NCI-H146 treated with DMSO at 0.1 percent for 48 hours (cell line): ENCODE measurements around the gene MN1.

Experiments used
- DNase-seq: peaks from one replicate; lab custom pipeline; 2025; ENCODE audit not compliant: unreplicated experiment; lab: John Stamatoyannopoulos, UW

Gene MN1

DNA sequence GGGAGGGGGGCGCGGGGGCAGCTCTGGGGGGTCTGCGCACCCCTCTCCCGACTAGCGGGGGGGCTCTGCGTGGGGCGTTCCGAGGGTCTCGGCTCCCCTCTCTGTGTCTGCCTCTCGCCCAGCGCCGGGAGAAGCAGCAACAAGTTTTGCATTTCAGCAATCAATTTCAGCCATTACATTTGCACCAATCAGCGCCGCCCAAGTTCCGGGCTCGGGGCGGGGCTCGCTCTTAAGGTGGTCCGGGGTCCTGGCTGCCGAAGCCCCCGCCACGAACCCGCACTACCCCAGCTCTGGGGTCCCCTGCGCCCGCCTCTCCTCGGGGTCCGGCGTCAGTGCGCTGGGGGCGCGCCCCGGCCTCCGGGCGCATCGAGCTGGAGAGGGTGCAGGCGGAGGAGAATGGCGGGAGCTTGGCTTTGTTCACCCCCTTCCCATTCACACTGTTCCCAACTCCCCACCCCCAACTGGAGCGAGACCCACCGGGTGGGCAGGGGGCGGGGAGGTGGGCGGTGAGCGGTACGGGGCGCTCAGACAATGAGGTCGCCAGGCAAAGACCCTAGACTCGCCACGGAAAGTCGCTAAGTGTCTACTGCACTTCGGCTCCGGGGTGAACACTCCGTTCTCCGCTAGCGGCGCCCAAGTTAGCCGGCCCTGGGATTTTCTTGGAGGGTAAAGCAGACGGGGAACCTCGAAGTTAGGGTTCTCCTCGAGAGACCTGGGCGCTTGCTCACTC lies at the start of gene MN1:
TSS of gene MN1 (minus strand) at position 141 of the 730 bp plus-strand sequence. CDS start 1,213 bp downstream, outside the sequence.
- DNase-seq: no peak

DNA sequence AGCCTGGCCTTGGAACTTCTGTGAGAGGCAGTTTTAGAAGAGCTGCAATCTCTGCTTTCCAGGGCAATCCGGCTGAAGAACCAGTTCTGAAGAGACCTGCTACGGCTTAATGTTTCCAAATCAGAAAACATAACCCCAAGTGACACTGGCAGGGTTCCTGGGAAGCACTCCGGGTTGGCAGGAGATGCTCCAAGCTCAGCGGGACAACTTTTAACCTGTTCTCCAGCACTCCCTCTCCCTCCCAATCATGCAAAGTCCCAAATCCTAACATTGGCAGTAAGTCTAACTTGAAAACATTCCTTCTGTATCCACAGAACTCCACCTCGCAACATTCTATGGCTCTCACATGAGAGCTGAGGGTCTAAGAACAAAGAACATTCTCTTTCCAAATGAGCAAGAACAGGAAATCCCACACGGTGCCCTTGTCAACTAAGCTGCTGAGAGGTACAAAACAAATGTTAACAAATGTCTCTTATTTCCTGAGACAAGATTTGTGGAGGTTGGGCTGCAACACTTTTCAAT lies 48.5 kb upstream of the MN1 start:
- no peak for DNase-seq

DNA sequence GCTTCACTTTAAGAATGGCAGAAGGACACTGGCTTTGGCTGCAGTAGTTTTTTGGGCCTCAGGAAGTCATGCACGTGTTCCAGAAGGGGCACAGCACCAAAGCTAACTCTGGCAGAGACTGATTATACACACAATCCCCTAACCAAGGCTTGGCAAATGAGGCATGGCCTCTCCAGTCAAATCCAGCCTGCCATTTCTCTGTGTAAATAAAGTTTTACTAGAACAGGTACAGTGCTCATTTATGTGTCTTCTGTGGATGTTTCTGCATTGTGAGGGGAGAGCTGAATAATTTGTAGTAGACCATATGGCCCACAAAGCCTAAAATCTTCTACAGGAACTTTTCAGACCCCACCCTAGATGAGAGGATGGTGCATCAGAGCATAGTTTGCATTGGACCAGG lies 46.4 kb upstream of the MN1 start:
- DNase-seq: no peak

DNA sequence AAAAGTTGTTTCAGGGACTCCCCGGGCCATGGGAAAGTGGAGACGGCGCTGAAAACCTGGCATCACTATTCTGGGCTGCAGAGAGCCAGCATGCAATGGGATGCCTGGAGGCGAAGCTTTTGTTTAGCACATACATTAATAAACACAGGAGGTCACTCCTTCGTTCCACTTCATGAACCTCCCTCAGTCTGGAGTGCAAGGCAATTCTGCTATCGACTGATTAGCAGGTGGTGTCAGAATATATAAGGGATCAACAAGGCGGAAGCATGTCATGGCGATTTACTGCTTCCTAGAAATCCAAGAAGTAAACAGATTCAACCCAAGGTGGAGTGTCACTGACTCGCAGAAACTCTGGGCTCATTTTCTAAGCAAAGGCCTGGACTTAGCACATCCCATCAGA lies 45.4 kb upstream of the MN1 start:
- no peak for DNase-seq

DNA sequence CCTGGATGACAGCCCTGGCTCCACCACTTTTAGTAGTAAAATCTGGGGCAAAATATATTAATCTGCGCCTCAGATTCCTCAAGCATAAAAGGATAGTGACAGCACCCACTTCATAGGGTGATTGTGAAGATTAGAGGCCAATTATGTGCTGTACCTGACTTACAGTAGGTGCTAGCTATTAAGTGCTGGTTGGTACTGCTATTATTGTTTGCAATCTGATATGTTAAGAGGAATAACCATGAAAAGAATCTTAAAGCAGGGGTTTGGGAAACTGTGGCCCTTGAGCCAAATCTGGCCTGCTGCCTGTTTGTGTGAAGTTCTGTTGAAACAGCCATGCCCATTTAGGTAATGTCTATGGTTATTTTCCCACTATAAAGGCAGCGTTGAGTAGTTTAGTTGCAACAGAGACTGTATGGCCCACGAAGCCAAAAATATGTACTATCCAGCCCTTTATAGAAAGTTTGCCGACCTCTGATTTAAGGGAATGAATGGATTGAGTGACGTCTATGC lies 44.7 kb upstream of the MN1 start:
- no peak for DNase-seq

DNA sequence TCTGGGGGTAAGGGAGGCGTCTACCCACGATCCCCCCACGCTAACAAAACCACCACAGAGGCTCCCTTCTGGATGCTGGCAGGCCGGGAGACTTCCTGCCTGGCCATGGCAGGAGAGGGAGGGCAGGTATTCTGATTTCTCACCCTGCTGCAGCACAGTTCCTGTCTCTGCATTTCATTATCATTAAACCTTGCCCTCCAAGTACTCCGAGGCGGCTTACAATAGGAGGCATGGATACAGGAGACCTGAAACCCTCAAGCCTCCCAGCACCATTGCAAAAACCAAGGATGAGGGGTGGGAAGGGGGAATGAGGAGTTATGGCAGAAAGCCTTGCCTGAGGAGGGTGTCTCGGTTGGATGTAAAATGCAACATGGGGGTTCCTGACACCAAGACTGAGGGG lies 44.1 kb upstream of the MN1 start:
- DNase-seq: no peak

DNA sequence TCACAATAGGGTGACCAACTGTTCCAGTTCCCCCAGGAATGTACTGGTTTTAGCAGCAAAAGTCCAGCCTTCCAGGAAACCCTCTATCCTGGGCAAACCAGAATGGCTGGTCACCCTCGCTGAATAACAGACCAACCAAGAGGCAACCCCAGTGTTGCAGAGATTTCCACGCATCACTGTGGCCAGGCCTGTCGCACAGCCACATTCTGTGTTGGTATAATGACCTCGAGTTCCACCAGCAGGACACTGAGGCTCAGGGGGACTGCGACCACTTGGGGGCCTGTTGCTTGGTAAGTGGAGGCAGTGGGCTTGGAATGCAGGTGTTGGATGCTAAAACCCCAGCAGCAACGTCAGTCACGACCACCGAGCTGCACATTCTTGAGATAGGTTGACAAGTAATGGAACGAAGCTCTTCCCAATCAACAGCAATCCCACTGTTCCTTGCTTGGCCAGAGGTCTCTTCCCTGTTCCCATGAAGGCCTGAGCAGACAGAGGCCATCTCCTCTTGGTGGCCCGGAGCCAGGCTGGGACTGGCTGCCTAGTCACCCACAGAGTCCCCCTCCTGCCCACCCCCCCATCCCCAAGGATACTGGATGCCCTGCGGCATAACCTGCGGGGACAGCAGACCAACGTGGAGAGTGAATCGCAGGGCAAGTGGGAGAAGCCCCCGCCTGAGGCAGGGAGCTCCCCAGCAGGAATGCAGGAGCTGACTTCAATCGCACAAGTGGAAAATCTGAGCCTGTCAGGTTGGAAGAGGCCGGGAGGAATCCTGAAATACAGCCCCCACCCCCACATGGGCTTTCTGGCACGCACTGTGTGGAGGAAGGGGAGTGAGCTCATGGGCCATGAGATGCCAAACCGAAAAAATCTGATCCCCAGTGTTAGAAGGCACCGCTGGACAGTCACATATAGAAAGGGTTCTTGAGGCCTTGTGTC lies 43.4 kb upstream of the MN1 start:
- no peak for DNase-seq

DNA sequence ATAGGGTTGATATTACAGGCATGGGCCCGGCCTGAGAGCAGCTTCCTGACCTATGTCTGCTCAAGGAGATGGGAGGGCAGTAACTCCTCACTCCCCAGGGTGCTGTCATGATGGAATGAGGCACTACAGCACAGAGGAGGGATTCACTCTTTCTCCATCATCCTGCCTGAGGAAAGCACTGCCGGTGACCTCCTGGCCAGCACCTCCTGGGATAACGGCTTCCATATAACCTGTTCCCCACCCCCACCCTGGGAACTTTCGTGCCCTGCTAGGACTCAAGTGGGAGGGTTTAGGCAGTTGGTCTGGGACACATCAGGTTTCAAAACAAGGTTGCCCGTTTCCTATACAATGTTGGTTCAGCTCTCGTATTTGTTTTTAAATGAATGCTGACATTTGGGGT lies 42.7 kb upstream of the MN1 start:
- no peak for DNase-seq

DNA sequence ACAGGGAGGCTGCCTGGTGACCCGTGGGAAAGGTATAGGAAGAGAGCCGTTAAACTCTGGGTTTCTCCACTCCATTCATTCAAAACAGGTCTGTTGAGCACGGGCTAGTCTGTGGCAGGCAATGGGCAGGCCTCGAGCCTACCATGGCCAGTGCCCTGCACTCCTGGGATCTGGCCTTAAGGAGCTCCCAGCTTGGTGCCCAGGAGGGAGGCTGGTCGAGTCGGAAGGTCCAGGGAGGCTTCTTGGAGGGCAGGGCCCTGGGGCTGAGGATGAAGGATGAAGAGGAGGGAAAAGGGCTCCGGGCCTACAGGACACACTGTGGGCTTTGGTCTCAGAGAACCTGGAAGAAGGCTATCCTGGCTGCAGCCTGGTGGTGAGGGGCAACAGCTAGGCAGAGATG lies 41.9 kb upstream of the MN1 start:
- no peak for DNase-seq

DNA sequence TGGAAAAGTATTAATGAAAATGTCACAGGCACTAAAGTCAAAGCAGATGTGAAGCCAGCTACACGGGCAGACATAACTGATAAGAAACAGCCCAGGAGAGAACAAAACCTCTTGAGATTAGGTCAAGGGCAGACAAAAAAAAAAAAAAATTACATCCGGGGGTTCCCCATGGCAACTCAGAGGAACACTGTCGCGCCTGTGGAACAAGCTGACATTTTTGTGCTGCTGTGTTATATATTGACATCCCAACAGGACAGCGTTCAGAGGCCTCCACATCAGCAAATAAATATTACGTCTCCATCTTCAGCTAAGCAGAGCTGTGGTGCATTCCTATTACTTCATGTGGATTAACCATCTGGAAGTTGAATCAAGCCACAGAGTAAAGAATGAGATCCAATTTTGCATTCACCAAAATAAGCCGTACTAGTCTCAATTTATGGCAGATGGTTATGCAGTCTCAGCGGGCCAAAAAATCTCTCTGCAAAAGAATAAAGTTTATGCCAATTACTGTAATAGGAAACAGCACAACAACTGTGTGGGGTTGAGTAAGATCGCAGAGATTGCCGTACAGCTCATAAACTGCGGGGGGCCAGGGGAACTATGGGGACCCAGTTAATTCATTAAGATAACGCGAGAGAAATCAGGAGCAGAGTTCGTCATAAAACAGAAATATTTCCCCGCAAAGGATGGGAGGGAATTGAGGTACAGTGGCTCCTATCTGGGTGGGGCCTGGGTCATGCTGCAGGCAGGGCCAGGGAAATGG lies 41.3 kb upstream of the MN1 start:
- no peak for DNase-seq

DNA sequence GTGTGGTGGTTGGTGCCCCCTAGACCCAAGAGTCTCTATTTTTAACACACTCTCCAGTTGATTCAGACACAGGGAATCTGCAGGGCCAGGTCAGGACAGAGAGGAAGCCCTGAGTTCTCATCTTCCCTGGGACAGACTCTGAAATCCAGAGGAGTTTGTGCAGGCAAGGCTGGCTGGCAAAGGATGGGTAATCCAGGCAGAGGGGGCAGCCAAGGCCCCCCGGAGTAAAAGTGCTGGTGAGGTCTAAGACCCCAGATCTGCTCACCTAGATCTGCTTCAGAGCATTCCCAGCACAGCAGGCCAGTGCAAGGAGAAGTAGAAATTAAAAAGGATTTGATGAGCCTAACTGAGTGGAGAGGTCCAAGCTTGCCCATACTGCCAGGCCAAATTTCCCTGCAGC lies 40.6 kb upstream of the MN1 start:
- DNase-seq: no peak

DNA sequence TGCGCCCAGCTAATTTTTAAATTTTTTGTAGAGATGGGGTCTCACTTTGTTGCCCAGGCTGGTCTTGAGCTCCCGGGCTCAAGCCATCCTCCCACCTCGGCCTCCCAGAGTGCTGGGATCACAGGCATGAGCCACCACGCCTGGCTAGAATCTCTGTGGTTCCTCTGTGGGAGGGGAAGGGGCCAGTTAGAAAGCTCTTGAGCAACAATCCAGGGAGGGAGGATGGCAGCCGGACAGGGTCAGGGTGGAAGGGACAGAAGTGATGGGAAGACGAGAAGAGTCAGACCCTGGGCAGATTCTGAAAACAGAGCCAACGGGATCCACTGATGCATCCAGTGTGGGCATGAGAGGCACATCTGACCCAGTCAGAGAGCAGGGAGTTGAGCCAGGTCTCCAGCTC lies 38.9 kb upstream of the MN1 start:
- DNase-seq: no peak

DNA sequence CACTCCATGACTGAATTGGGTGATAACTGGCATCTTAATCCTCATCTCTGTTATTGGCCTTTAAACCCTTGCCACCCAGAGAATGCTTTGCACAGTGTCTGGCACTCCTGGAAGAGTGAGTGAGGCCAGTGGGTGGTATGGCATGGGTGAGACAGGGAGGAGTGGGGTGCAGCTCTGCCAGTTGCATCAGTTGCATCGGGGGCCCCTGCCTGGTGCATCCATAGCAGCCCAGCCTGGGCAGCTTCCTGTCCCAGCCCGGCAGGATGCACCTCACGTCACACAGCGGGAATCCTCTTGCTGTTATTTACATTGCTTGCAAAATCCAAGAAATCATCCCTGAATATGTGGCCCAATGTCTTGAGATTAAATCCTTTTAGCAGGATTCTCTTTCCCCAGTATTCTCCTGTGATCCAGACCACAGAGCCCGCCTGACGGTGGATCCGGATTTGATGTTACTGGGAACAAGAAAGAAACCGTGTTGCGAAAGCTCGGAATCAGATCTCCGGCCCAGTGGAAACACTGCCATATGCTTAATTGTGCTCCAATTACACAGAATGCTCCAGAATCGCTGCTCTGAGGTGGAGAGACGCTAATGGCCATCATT lies 37.6 kb upstream of the MN1 start:
- no peak for DNase-seq

DNA sequence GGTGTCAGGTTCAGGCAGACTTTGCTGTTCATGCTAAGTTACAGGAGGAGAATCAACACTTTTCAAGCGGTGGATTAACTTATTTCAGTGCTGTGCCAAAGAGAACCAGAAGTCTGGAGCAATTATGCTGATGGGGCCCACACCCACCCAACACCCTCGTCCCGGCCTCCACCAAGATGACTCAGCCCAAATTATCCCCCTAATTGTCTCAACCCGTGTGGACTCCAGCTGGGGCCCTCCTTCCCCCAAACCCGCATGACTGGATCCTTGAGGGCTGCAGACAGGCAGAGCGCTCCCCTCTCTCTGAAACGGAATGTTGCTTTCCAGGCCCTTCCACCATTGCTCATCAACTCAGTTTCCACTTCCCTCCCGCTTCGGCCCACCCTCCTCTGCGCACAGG lies 34.6 kb upstream of the MN1 start:
- DNase-seq: no peak

DNA sequence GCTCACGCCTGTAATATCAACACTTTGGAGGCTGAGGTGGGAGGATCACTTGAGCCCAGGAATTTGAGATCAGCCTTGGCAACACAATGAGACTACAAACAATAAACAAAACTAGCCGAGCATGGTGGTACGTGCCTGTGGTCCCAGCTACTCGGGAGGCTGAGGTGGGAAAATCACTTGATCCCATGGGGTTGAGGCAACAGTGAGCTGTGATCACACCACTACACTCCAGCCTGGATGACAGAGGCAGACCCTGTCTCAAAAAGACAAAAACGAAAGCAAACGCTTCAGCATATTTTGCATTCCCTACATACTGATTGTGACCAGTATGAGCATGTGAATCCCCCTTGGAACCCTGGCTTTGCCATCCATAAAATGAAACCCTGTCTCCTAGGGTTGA lies 33.9 kb upstream of the MN1 start:
- DNase-seq: no peak

DNA sequence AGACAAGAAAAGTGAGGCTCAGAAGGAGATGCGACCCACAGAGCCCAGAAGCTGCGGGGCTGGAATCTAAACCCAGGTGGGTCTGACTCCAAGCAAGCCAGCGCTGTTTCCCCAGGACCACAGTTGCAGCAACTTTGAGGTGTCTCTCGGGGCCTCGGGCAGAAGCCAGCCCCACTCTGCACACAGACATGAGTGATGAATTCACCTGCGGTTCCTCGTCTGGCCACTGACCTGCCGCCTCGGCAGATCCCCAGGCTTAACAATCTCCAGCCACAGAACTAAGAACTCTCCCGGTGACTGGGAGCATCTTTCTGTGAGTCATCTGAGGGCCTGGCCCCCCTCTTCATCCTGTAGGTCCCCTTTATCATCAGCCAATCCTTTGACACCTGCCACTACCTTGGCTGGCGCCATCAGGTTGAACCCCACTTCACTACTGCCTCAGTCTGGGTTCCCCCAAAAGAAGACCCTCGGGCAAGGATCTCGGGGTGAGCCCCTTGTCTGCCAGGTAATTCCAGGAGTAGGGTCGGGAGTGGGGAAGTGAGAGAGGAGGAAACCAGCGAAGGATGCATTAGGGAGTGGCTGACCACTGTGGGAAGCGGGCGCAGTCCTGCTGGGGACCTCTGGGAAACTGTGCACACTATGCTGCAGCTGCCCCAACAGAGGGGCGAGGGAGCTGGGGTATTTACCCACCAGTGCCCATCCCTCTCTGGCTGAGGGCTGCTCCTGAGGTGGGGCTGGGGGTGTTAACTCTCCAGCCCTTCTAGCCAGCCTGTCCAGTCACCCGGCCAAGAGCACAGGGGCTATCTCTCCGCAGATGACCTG lies 33.0 kb upstream of the MN1 start:
- no peak for DNase-seq

DNA sequence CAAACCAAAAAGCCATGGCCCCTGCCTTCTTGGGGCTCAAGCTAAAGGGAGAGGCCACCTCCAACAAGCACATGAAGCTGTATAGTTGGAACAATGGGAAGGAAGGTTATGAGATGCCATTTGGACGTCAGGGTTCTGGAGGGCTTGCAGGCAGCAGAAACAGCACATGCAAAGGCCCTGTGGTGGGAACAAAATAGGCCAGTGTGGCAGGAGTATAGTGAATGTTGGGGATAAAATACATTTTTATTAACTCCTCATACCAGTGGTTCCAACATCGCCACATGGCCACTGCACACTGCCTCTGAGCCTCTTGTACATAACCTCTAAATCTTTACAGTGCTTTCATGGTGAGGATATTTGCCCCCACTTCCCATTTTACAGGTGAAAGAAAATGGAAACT lies 32.2 kb upstream of the MN1 start:
- no peak for DNase-seq

DNA sequence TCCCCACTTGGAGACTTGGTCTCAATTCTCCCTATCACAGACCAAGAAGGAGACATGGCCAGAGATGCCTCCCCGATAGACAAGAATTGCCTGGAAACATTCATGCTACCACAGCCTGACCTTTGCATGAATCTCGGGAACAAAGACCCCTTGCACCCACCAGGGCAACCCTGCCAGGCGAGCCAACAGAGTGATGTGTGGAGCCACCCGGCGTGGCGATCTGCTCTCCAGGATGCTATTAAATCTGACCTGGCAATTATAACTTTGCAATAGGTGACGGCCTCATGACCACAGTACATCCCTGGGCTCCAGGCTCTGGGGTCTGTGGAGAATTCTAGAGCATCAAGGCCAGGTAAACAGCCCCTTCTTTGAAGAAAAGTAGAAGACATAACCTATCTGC lies 31.1 kb upstream of the MN1 start:
- no peak for DNase-seq

DNA sequence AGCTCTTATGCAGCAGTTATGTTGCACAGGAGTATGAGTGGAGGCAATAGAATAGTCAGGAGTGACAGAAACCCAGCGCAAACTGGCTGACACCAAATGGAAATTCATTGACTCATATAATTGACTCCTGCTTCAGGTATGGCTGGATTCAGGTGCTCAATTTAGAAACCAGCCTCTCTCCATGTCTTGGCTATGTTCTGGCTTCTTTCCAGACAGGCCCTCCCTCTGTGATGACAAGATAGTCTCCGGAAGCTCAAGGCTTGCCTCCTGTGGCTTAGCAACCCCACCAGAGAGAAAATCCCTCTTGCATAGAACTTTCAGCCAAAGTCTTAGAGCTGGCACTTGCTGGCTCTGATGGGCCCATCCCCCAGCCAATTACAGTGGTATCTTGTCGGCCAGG lies 28.1 kb upstream of the MN1 start:
- DNase-seq: no peak
